D341Med (cell line): ENCODE measurements around the gene PSME3IP1.
"Not testable (repeated sequence)": the region's sequence is repeated elsewhere in the genome, so short reads cannot be mapped to it uniquely, and the experiment has no call there.

Experiments used
- DNase-seq: peaks from one replicate; pipeline ENCODE4 v3.0.0; 2012; ENCODE audit warnings: low spot score

PSME3IP1 gene

GRCh38 chr16:57123974-57124674 lies 61.7 kb downstream of the PSME3IP1 start:
- no peak for DNase-seq

- no peak for DNase-seq
Measured at GRCh38 chr16:57123216-57123973, 62.4 kb downstream of the PSME3IP1 start.

DNA sequence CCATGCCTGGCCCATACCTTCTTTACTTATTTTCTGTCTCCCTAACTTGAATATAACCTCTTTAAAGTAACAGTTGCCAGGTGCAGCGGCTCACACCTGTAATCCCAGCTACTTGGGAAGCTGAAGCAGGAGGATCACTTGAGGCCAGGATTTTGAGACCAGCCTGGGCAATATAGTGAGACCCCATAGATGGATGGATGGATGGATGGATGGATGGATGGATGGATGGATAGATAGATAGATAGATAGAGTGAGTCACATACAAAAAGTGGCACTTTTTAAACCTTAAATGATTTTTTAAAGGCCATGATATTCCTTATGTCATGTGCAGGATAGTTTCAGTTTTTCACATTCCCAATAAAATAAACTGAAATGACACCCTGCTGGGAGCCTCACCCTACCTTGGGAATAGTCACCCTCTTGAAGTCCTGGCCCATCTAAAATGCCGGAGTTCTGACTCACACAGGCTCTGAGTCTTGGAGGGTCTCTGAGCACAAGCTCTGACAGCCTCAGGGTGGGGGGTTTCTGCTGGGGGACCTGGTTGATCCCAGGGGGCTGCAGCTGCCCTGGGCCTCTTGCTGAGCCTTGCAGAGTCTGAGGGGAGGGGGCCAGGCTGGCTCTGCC lies 67.3 kb downstream of the PSME3IP1 start:
- DNase-seq = no peak

- no peak for DNase-seq
Measured at GRCh38 chr16:57115514-57116182, 70.2 kb downstream of the PSME3IP1 start.

GRCh38 chr16:57115168-57115513 lies 70.7 kb downstream of the PSME3IP1 start:
- DNase-seq = no peak

DNA sequence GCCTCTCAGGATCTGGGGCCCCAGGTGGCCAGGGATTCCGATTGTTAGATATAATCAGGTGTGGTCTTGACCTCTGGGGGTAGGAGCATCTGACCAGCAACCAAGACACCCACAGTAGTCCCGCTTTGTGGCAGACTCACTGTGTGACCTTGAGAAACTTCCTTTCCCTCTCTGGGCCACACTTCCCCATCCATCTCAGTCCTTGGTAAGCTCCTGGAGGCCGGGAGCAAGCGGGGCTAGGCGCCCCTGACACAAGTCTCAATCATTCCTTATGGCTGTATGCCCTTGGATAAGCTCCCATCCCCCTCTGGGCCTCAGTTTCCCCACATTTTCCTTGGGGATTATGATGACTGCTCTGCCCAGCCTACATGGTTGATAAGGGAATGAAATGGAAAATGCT lies 72.2 kb downstream of the PSME3IP1 start:
- DNase-seq = no peak

DNA sequence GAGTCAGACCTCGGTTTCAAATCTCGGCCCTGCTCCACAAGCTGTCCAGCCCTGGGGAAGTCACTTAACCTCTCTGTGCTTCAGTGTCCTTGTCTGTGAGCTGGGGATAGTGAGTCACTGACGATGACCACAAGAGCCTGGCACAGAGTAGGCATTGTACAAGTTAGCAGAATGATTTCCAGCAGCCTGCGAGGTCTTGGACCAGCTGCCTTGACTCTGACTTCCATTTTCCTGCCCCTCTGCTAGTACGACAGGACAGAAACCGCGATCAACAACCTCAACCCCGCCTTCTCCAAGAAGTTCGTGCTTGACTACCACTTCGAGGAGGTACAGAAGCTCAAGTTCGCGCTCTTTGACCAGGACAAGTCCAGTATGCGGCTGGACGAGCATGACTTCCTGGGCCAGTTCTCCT lies 72.8 kb downstream of the PSME3IP1 start:
- DNase-seq = no peak

GRCh38 chr16:57112403-57113041 lies 73.3 kb downstream of the PSME3IP1 start:
- DNase-seq = no peak

DNA sequence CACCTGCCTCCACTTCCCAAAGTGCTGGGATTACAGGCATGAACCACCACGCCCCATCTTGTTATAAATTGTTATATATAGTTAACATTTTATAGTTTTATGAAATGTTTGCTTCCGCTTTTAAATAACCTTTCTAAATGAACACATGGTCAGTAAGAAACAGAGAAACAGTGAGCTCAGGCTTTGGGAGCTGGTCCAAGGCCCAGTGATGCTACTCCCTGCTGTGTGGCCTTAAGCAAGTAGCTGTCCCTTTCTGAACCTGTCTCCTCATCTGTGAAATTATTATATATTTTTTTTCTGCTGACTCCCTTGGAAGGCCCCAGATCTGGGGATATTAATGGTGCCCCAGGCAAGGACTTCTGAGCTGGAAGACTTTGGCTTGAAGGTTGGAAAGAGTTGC lies 74.4 kb downstream of the PSME3IP1 start:
- no peak for DNase-seq

DNA sequence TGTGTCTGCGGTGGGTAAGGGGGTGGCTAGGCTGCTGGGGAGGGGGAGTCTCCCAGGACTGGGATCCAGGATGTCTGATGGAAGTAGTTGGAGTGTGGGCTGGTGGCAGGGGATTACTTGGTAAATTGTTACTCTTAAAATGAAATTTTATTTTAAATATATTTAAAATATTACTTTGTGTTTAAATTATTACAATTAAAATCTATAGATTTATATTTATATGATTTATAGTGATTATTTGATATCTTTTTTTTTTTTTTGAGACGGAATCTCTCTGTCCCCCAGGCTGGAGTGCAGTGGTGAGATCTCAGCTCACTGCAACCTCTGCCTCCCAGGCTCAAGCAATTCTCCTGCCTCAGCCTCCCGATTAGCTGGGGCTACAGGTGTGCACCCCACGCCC lies 74.9 kb downstream of the PSME3IP1 start:
- no peak for DNase-seq

GRCh38 chr16:57109259-57110105 lies 76.4 kb downstream of the PSME3IP1 start:
- not testable (repeated sequence) for DNase-seq

DNA sequence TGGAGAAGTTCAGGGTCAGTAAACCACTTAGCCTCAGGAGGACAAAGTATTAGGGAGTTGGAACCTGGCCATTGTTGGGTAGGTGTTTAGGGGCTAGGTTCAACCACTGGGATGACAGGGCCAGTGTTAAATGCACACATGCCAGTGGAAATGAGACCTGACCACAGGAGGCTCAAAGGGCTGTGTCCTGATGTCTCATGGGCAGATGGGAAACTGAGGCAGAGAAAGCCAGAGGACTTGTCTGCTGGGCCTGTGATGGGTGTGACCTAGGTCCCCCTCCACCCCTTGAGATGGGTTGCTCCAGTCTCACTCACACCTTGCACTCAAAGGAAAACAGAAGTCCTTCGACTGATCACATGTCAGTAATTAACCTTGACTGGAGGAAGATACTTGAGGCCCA lies 77.4 kb downstream of the PSME3IP1 start:
- DNase-seq = no peak

DNA sequence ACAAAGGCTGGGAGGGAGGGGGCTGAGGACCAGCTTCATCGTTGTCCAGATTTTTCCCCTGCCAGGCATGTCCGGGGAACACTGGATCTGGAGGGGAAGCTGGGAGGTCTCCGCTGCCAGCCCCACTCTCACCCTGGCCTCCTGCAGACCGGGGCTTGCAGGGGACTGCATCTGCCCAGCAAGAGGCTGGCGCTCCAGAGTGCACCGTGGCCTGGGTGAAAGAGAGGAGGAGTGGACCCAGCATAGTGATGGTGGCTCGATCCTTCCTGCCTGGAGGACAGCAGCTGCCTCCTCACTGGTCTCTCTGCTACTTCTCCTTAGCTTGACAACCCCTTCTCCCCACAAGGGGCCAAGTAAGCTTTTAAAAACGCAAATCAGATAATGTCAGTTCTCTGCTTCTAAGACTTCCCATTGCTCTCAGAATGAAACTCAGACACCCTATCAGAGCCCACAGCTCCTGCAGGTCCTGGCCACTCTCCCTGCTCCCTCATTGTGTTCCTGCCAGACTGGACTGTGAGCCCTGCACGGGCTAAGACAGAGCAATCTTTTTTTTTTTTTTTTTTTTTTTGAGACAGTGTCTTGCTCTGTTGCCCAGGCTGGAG lies 78.4 kb downstream of the PSME3IP1 start:
- no peak for DNase-seq

DNA sequence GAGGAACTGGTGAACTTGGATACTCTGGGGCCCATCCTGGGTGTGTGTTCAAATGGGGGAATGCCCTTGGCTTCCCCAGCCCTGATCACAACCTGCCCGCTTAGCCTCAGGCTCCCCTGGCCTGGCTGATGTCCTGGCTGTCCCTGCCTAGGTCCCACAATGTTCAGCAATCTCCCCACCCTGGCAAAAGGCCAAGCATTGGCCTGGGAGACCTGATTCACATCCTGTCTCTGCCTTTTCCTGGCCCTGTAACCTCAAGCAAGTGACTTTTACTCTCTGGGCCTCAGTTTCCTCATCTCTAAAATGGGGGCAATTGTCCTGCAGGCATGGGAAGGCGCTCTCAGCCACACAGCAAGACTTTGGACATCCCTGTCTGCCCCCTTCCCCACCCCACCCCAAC lies 79.1 kb downstream of the PSME3IP1 start:
- no peak for DNase-seq

DNA sequence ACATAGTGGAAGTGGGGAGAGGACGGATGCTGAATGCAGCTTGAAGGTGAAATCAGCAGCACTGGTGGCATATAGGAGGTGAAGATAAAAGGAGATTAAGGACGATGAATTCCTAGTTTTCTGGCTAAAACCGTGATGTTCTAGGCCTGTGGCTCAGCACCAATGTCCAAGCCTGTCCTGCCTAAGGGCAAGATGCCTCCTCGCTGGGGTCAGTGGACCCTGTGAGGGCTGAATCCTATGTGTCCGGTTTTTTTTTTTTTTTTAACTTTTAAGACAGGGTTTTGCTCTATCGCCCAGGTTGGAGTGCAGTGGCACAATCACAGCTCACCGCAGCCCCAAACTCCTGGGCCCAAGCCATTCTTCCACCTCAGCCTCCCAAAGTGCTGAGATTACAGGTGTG lies 80.7 kb downstream of the PSME3IP1 start:
- DNase-seq = no peak

GRCh38 chr16:57104706-57105105 lies 81.1 kb downstream of the PSME3IP1 start:
- no peak for DNase-seq

GRCh38 chr16:57102888-57103851 lies 82.7 kb downstream of the PSME3IP1 start:
- DNase-seq = no peak
